GM21526 (cell line): ENCODE measurements around the gene DHRS3.
"Not testable (repeated sequence)": the region's sequence is repeated elsewhere in the genome, so short reads cannot be mapped to it uniquely, and the experiment has no call there.

Experiments used
- ATAC-seq: cut with Tn5 transposase; IDR thresholded peaks from one replicate; pipeline ENCODE4 v1.9.1; 2021; ENCODE audit warnings: moderate library complexity; ENCODE audit not compliant: unreplicated experiment, low FRiP score

The DHRS3 gene

GRCh38 chr1:12617901-12618660, at the start of gene DHRS3:
Gene DHRS3 (minus strand): TSS chr1:12618210. CDS start chr1:12617348, 862 bp downstream.
- ATAC-seq: no peak

- ATAC-seq: no peak
Measured at GRCh38 chr1:12666141-12666735, 48.2 kb upstream of the DHRS3 start.

- no peak for ATAC-seq
Measured at GRCh38 chr1:12665511-12665910, 47.5 kb upstream of the DHRS3 start.

- ATAC-seq: no peak
Measured at GRCh38 chr1:12662556-12662955, 44.5 kb upstream of the DHRS3 start.

- no peak for ATAC-seq
Measured at GRCh38 chr1:12661606-12662219, 43.7 kb upstream of the DHRS3 start.

- ATAC-seq: no peak
Measured at GRCh38 chr1:12658531-12659453, 40.8 kb upstream of the DHRS3 start.

GRCh38 chr1:12657885-12658512, 40.0 kb upstream of the DHRS3 start:
- not testable (repeated sequence) for ATAC-seq

- no peak for ATAC-seq
Measured at GRCh38 chr1:12657060-12657884, 39.3 kb upstream of the DHRS3 start.

GRCh38 chr1:12656575-12656974, 38.6 kb upstream of the DHRS3 start:
- no peak for ATAC-seq

GRCh38 chr1:12654657-12655056, 36.6 kb upstream of the DHRS3 start:
- ATAC-seq: no peak

- ATAC-seq: no peak
Measured at GRCh38 chr1:12654004-12654567, 36.1 kb upstream of the DHRS3 start.

- no peak for ATAC-seq
Measured at GRCh38 chr1:12649971-12650421, 32.0 kb upstream of the DHRS3 start.

GRCh38 chr1:12648741-12649140, 30.7 kb upstream of the DHRS3 start:
- no peak for ATAC-seq

GRCh38 chr1:12645401-12645800, 27.4 kb upstream of the DHRS3 start:
- ATAC-seq: not testable (repeated sequence)

GRCh38 chr1:12644829-12645228, 26.8 kb upstream of the DHRS3 start:
- ATAC-seq: no peak

- ATAC-seq: no peak
Measured at GRCh38 chr1:12644237-12644636, 26.2 kb upstream of the DHRS3 start.

GRCh38 chr1:12643785-12644184, 25.8 kb upstream of the DHRS3 start, which contains the start of gene AADACL4:
Gene AADACL4 (plus strand): TSS chr1:12644085. CDS start chr1:12644547, 462 bp downstream.
- ATAC-seq: no peak

- no peak for ATAC-seq
Measured at GRCh38 chr1:12643079-12643478, 25.1 kb upstream of the DHRS3 start.

GRCh38 chr1:12640958-12641272, 22.9 kb upstream of the DHRS3 start:
- no peak for ATAC-seq
